DOHH2 (cell line): ENCODE measurements around the gene ILK.

Experiments used
- H3F3A ChIP-seq: fragments of 200-600 bp; sonication (generic), shearing (Covaris generic); 2 replicates; pipeline ENCODE4 v1.6.0; 2016; ENCODE audit warnings: antibody characterized with exemption, mild to moderate bottlenecking; ENCODE audit not compliant: control insufficient read depth, insufficient read depth
- H3K27ac ChIP-seq: fragments of 200-600 bp; sonication (generic); 2 replicates; pipeline ENCODE4 v1.5.1; 2014; ENCODE audit warnings: low read depth, mild to moderate bottlenecking, low read length, moderate library complexity
- H3K27me3 ChIP-seq: fragments of 200-600 bp; sonication (generic); 2 replicates; pipeline ENCODE4 v1.6.1; 2014; ENCODE audit warnings: mild to moderate bottlenecking, low read length, mixed read lengths; ENCODE audit not compliant: control insufficient read depth
- H3K36me3 ChIP-seq: fragments of 200-600 bp; sonication (generic); 2 replicates; pipeline ENCODE4 v1.6.1; 2014; ENCODE audit warnings: mild to moderate bottlenecking, low read length, moderate library complexity, mixed read lengths; ENCODE audit not compliant: control insufficient read depth
- H3K4me1 ChIP-seq: fragments of 200-600 bp; sonication (generic); 2 replicates; pipeline ENCODE4 v1.6.1; 2014; ENCODE audit warnings: mild to moderate bottlenecking, low read length, mixed read lengths; ENCODE audit not compliant: control insufficient read depth
- H3K4me2 ChIP-seq: fragments of 200-600 bp; sonication (generic); 2 replicates; pipeline ENCODE4 v1.6.0; 2014; ENCODE audit warnings: mild to moderate bottlenecking, low read length, moderate library complexity
- H3K4me3 ChIP-seq: fragments of 200-600 bp; sonication (generic); 2 replicates; pipeline ENCODE4 v1.5.1; 2014; ENCODE audit warnings: mild to moderate bottlenecking, low read length, mixed read lengths
- H3K79me2 ChIP-seq: fragments of 200-600 bp; sonication (generic); 2 replicates; pipeline ENCODE4 v1.6.1; 2014; ENCODE audit warnings: mild to moderate bottlenecking, low read length, mixed read lengths; ENCODE audit not compliant: control insufficient read depth
- H3K9me2 ChIP-seq: fragments of 200-600 bp; sonication (generic); replicated peaks from 2 replicates; pipeline ENCODE4 v1.6.1; 2014; ENCODE audit warnings: mild to moderate bottlenecking, low read length, mixed read lengths; ENCODE audit not compliant: control insufficient read depth
- H3K9me3 ChIP-seq: fragments of 200-600 bp; sonication (generic); 2 replicates; pipeline ENCODE4 v1.6.1; 2014; ENCODE audit warnings: antibody characterized with exemption, low read length, mixed read lengths; ENCODE audit not compliant: control insufficient read depth, insufficient read depth
- H4K20me1 ChIP-seq: fragments of 200-600 bp; sonication (generic); 2 replicates; pipeline ENCODE4 v1.6.0; 2014; ENCODE audit warnings: low read depth, mild to moderate bottlenecking, antibody characterized with exemption, low read length, moderate library complexity; ENCODE audit not compliant: control insufficient read depth, insufficient read depth
- CTCF ChIP-seq: fragments of 200-600 bp; sonication (generic); IDR thresholded peaks from one replicate; pipeline ENCODE4 v1.5.1; 2014; ENCODE audit warnings: antibody characterized with exemption, mild to moderate bottlenecking, low read depth, low read length; ENCODE audit not compliant: poor library complexity, severe bottlenecking
- EZH2phosphoT487 ChIP-seq: fragments of 200-600 bp; sonication (generic); IDR thresholded peaks from 2 replicates; pipeline ENCODE4 v1.6.1; 2017; ENCODE audit warnings: borderline replicate concordance, mild to moderate bottlenecking, antibody characterized with exemption, low read length, moderate library complexity, mixed read lengths

ILK gene

DNA sequence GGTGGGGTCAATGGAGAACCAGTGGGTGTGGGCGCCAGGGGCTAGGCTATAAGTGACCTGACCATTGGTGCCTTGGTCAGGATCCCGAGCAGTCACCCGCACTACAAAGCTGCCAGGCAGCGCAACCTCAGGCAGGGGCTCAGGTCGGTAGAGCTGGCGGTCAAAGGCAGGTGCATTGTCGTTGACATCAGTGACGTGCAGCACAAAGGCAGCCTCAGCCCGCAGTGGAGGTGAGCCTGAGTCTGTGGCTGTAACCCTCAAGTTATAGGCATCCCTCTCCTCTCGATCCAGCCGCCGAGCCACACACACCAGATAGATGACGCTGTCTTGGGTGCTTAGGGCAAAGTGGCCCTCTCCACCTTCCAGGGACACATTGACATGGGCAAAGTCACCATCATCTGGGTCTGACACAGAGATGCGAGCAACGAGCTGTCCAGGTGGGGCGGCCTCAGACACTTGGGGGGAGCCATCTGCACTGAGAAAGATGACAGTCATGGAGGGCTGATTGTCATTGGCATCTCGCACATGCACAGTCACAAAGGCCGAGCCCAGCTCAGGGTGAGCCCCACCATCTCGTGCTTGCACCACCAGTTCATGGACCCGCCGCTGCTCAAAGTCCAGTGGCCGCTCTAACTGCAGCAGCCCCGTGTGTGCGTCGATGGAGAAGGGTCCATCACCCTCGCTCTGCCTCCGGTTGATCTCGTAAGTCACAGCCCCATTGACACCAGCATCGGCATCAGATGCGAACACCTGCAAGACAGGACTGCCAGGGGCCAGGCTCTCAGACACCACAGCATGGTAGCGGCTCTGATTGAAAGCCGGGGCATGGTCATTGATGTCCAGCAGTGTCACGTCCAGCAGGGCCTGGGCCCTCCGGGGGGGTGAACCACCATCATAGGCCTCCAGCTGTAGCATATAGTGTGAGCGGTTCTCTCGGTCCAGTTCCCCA, 36.7 kb downstream of the ILK start:
- H3F3A ChIP-seq, result no peaks in the 10 kb centered on the region
- H3K27ac ChIP-seq, result no peak overlapping the region
- no peaks in the 10 kb centered on the region for H4K20me1 ChIP-seq
- no peak overlapping the region for H3K4me3 ChIP-seq
- H3K79me2 ChIP-seq, result no peaks in the 10 kb centered on the region
- no peaks in the 10 kb centered on the region for H3K36me3 ChIP-seq
- H3K27me3 ChIP-seq, result no peaks in the 10 kb centered on the region
- TF ChIP-seq EZH2phosphoT487 (no peak), CTCF (no peak)
- no peaks in the 10 kb centered on the region for H3K9me2 ChIP-seq
- H3K4me1 ChIP-seq, result no peaks in the 10 kb centered on the region
- H3K4me2 ChIP-seq, result no peak overlapping the region
- no peaks in the 10 kb centered on the region for H3K9me3 ChIP-seq

- Histone ChIP-seq H3K79me2 (no peaks in the 10 kb centered on the region), H3K9me3 (no peaks in the 10 kb centered on the region), H3K9me2 (no peaks in the 10 kb centered on the region), H3K4me2 (no peak overlapping the region), H3F3A (no peaks in the 10 kb centered on the region), H3K27me3 (no peaks in the 10 kb centered on the region), H3K27ac (no peak overlapping the region), H3K36me3 (no peaks in the 10 kb centered on the region), H3K4me3 (no peak overlapping the region), H4K20me1 (no peaks in the 10 kb centered on the region), H3K4me1 (peaks cover 5% of the 10 kb centered on the region)
- no peak for TF ChIP-seq EZH2phosphoT487
These were observed 37.6 kb downstream of the ILK start for GRCh38 chr11:6640985-6641701.

DNA sequence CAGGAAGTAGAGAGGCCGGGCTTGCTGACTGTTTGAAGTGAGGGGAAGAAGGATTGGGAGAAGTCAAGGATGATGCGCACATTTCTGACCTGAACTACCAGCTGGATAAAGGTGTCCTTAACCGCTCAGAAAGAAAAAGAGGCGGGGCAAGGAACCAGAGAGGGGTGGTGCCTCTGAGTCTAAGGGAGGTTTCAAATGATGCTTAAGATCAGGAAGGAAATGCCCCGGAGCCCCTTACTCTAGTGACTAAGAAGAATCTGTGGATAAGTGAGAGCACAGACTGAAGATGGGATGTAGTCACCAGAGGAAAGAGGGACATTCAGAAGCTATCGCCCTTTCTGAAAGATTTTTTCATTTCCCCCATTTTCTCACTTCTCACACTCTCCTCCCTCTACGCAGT, 39.4 kb downstream of the ILK start:
- Histone ChIP-seq H3K79me2 (no peaks in the 10 kb centered on the region), H3K9me2 (no peaks in the 10 kb centered on the region), H4K20me1 (no peaks in the 10 kb centered on the region), H3K27me3 (no peaks in the 10 kb centered on the region), H3K9me3 (no peaks in the 10 kb centered on the region), H3F3A (no peaks in the 10 kb centered on the region), H3K27ac (no peak overlapping the region), H3K4me1 (peaks cover 20% of the 10 kb centered on the region), H3K4me3 (no peak overlapping the region), H3K4me2 (no peak overlapping the region), H3K36me3 (no peaks in the 10 kb centered on the region)
- TF ChIP-seq EZH2phosphoT487 (no peak), CTCF (no peak)

GRCh38 chr11:6646071-6646470, 42.5 kb downstream of the ILK start:
- no peak for TF ChIP-seq EZH2phosphoT487
- no peak for TF ChIP-seq CTCF
- H3K27me3 ChIP-seq, result peaks cover 8% of the 10 kb centered on the region
- no peaks in the 10 kb centered on the region for H3F3A ChIP-seq
- no peaks in the 10 kb centered on the region for H3K9me3 ChIP-seq
- no peak overlapping the region for H3K27ac ChIP-seq
- no peaks in the 10 kb centered on the region for H4K20me1 ChIP-seq
- H3K4me1 ChIP-seq, result peaks cover 20% of the 10 kb centered on the region
- no peaks in the 10 kb centered on the region for H3K79me2 ChIP-seq
- H3K4me2 ChIP-seq, result peak overlapping the region; percentile 62
- H3K4me3 ChIP-seq, result peak overlapping the region; percentile 48
- no peaks in the 10 kb centered on the region for H3K9me2 ChIP-seq
- H3K36me3 ChIP-seq, result no peaks in the 10 kb centered on the region
